Muscle layer of colon (tissue), 2 donors: Measurements from ENCODE around the gene POU2F1.

Source experiments
- H3K27ac ChIP-seq: one replicate; pipeline ENCODE4 v1.7.0; 2013; ENCODE audit warnings: low read depth, mild to moderate bottlenecking, low read length, moderate library complexity
- H3K27me3 ChIP-seq, 2 donors: one replicate each; pipeline ENCODE4 v1.7.0; 2013; ENCODE audit warnings: low read length in 2 of 2, mild to moderate bottlenecking in 2 of 2; ENCODE audit not compliant: insufficient read depth in 2 of 2, control insufficient read depth in 1 of 2
- H3K36me3 ChIP-seq: one replicate; pipeline ENCODE4 v1.7.0; 2013; ENCODE audit warnings: mild to moderate bottlenecking, low read length; ENCODE audit not compliant: insufficient read depth
- H3K4me1 ChIP-seq: one replicate; pipeline ENCODE4 v1.7.0; 2013; ENCODE audit warnings: mild to moderate bottlenecking, low read length; ENCODE audit not compliant: insufficient read depth
- H3K4me3 ChIP-seq, 2 donors: one replicate each; pipeline ENCODE4 v1.7.0; 2013; ENCODE audit warnings: low read length in 2 of 2, low read depth in 1 of 2, mild to moderate bottlenecking in 1 of 2, moderate library complexity in 1 of 2
- H3K9ac ChIP-seq: one replicate; pipeline ENCODE4 v1.7.0; 2013; ENCODE audit warnings: low read length
- H3K9me3 ChIP-seq: one replicate; pipeline ENCODE4 v1.7.0; 2013; ENCODE audit warnings: mild to moderate bottlenecking, low read length
- donor health status: abdominal sarcoma.
- donor health status: Adenocarcinoma of cecum.

POU2F1 gene

GRCh38 chr1:167412920-167413319, 192.2 kb downstream of the POU2F1 start:
- H3K4me1 ChIP-seq: no peaks in the 10 kb centered on the region
- H3K27me3 ChIP-seq: no peaks in the 10 kb centered on the region
- peaks cover 50% of the 10 kb centered on the region for H3K36me3 ChIP-seq
- H3K9ac ChIP-seq: no peak overlapping the region
- no peak overlapping the region for H3K27ac ChIP-seq
- H3K9me3 ChIP-seq: no peaks in the 10 kb centered on the region
- no peak overlapping the region for H3K4me3 ChIP-seq

GRCh38 chr1:167413328-167413727, 192.6 kb downstream of the POU2F1 start:
- H3K9ac ChIP-seq: no peak overlapping the region
- peaks cover 50% of the 10 kb centered on the region for H3K36me3 ChIP-seq
- no peaks in the 10 kb centered on the region for H3K27me3 ChIP-seq
- no peaks in the 10 kb centered on the region for H3K4me1 ChIP-seq
- H3K9me3 ChIP-seq: no peaks in the 10 kb centered on the region
- no peak overlapping the region for H3K4me3 ChIP-seq
- no peak overlapping the region for H3K27ac ChIP-seq

GRCh38 chr1:167416506-167416905, 195.8 kb downstream of the POU2F1 start:
- peaks cover 48% of the 10 kb centered on the region for H3K36me3 ChIP-seq
- H3K9me3 ChIP-seq: no peaks in the 10 kb centered on the region
- H3K27me3 ChIP-seq: no peaks in the 10 kb centered on the region
- no peak overlapping the region for H3K27ac ChIP-seq
- no peak overlapping the region for H3K9ac ChIP-seq
- H3K4me1 ChIP-seq: no peaks in the 10 kb centered on the region
- no peak overlapping the region for H3K4me3 ChIP-seq

- H3K36me3 ChIP-seq: peaks cover 30% of the 10 kb centered on the region
- no peak overlapping the region for H3K4me3 ChIP-seq
- H3K4me1 ChIP-seq: no peaks in the 10 kb centered on the region
- no peak overlapping the region for H3K9ac ChIP-seq
- no peaks in the 10 kb centered on the region for H3K9me3 ChIP-seq
- H3K27me3 ChIP-seq: no peaks in the 10 kb centered on the region
- H3K27ac ChIP-seq: no peak overlapping the region
These were observed 197.7 kb downstream of the POU2F1 start for GRCh38 chr1:167418391-167418790.

GRCh38 chr1:167419245-167419644, 198.6 kb downstream of the POU2F1 start:
- Histone ChIP-seq H3K9me3 (no peaks in the 10 kb centered on the region), H3K27me3 (no peaks in the 10 kb centered on the region), H3K9ac (no peak overlapping the region), H3K36me3 (peaks cover 30% of the 10 kb centered on the region), H3K4me3 (no peak overlapping the region), H3K4me1 (no peaks in the 10 kb centered on the region), H3K27ac (no peak overlapping the region)

- H3K9ac ChIP-seq: no peak overlapping the region
- H3K27me3 ChIP-seq: no peaks in the 10 kb centered on the region
- H3K36me3 ChIP-seq: peaks cover 18% of the 10 kb centered on the region
- H3K4me1 ChIP-seq: no peaks in the 10 kb centered on the region
- H3K27ac ChIP-seq: no peak overlapping the region
- H3K4me3 ChIP-seq: no peak overlapping the region
- H3K9me3 ChIP-seq: no peaks in the 10 kb centered on the region
These were observed 199.8 kb downstream of the POU2F1 start for GRCh38 chr1:167420510-167420909.

- H3K9me3 ChIP-seq: no peaks in the 10 kb centered on the region
- no peaks in the 10 kb centered on the region for H3K27me3 ChIP-seq
- H3K4me3 ChIP-seq: no peak overlapping the region
- H3K27ac ChIP-seq: no peak overlapping the region
- H3K4me1 ChIP-seq: no peaks in the 10 kb centered on the region
- no peak overlapping the region for H3K9ac ChIP-seq
- no peaks in the 10 kb centered on the region for H3K36me3 ChIP-seq
These were observed 203.3 kb downstream of the POU2F1 start for GRCh38 chr1:167423684-167424619.

- Histone ChIP-seq H3K9ac (no peak overlapping the region), H3K4me1 (no peaks in the 10 kb centered on the region), H3K9me3 (no peaks in the 10 kb centered on the region), H3K4me3 (no peak overlapping the region), H3K27ac (no peak overlapping the region), H3K36me3 (no peaks in the 10 kb centered on the region), H3K27me3 (no peaks in the 10 kb centered on the region)
These were observed 204.8 kb downstream of the POU2F1 start for GRCh38 chr1:167425482-167425881.

- no peak overlapping the region for H3K27ac ChIP-seq
- H3K9me3 ChIP-seq: no peaks in the 10 kb centered on the region
- no peaks in the 10 kb centered on the region for H3K36me3 ChIP-seq
- no peak overlapping the region for H3K9ac ChIP-seq
- H3K27me3 ChIP-seq: no peaks in the 10 kb centered on the region
- no peaks in the 10 kb centered on the region for H3K4me1 ChIP-seq
- no peak overlapping the region for H3K4me3 ChIP-seq
These were observed 206.0 kb downstream of the POU2F1 start for GRCh38 chr1:167426716-167427115.

GRCh38 chr1:167427848-167428247, 207.2 kb downstream of the POU2F1 start:
- no peaks in the 10 kb centered on the region for H3K4me1 ChIP-seq
- no peaks in the 10 kb centered on the region for H3K9me3 ChIP-seq
- no peak overlapping the region for H3K27ac ChIP-seq
- no peaks in the 10 kb centered on the region for H3K36me3 ChIP-seq
- no peak overlapping the region for H3K9ac ChIP-seq
- H3K27me3 ChIP-seq: no peaks in the 10 kb centered on the region
- H3K4me3 ChIP-seq: no peak overlapping the region

- Histone ChIP-seq H3K4me3 (no peak overlapping the region), H3K4me1 (no peaks in the 10 kb centered on the region), H3K36me3 (no peaks in the 10 kb centered on the region), H3K9ac (no peak overlapping the region), H3K27ac (no peak overlapping the region), H3K9me3 (no peaks in the 10 kb centered on the region), H3K27me3 (no peaks in the 10 kb centered on the region)
These were observed 207.7 kb downstream of the POU2F1 start for GRCh38 chr1:167428395-167428794.

GRCh38 chr1:167429612-167430011, 208.9 kb downstream of the POU2F1 start:
- H3K36me3 ChIP-seq: no peaks in the 10 kb centered on the region
- no peak overlapping the region for H3K9ac ChIP-seq
- H3K4me1 ChIP-seq: no peaks in the 10 kb centered on the region
- no peak overlapping the region for H3K4me3 ChIP-seq
- H3K27ac ChIP-seq: no peak overlapping the region
- H3K27me3 ChIP-seq: no peaks in the 10 kb centered on the region
- H3K9me3 ChIP-seq: no peaks in the 10 kb centered on the region
